ENCODE measurements around the gene ITPR1.

Gene ITPR1

GRCh38 chr3:4827767-4828166 lies 334.6 kb downstream of the ITPR1 start:
- H3K9ac ChIP-seq (ENCODE audit: low read depth, low read length, poor library complexity, severe bottlenecking), result peak overlapping the region; percentile 17
- no peaks in the 10 kb centered on the region for H3K27me3 ChIP-seq (ENCODE audit: insufficient read depth, low read length, poor library complexity, severe bottlenecking)
- no peaks in the 10 kb centered on the region; the same call in 1 of the 2 replicates for H3K36me3 ChIP-seq (ENCODE audit: insufficient read depth, low read length)
- no peaks in the 10 kb centered on the region for H3K9me3 ChIP-seq (ENCODE audit: insufficient read depth, low read depth, low read length)
- no peak overlapping the region for H2AFZ ChIP-seq (ENCODE audit: low read length)
- H3K4me1 ChIP-seq (ENCODE audit: insufficient read depth, low read length, poor library complexity, severe bottlenecking), result peaks cover 69% of the 10 kb centered on the region
- no peaks in the 10 kb centered on the region; the same call in 1 of the 2 replicates for H3F3A ChIP-seq (ENCODE audit: low read depth)
- H3K79me2 ChIP-seq (ENCODE audit: insufficient read depth, low read length), result no peaks in the 10 kb centered on the region
- TF ChIP-seq, protein P1, sequence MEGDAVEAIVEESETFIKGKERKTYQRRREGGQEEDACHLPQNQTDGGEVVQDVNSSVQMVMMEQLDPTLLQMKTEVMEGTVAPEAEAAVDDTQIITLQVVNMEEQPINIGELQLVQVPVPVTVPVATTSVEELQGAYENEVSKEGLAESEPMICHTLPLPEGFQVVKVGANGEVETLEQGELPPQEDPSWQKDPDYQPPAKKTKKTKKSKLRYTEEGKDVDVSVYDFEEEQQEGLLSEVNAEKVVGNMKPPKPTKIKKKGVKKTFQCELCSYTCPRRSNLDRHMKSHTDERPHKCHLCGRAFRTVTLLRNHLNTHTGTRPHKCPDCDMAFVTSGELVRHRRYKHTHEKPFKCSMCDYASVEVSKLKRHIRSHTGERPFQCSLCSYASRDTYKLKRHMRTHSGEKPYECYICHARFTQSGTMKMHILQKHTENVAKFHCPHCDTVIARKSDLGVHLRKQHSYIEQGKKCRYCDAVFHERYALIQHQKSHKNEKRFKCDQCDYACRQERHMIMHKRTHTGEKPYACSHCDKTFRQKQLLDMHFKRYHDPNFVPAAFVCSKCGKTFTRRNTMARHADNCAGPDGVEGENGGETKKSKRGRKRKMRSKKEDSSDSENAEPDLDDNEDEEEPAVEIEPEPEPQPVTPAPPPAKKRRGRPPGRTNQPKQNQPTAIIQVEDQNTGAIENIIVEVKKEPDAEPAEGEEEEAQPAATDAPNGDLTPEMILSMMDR (conservative IDR thresholded peaks at IDR 0.05; ENCODE audit: low read length), result peak; percentile 23; the same call in 1 of the 2 replicates
- TF ChIP-seq EZH2phosphoT487 (IDR thresholded peaks at IDR 0.05; ENCODE audit: borderline replicate concordance), result no peak
- H3K4me3 ChIP-seq (ENCODE audit: low read length, poor library complexity, severe bottlenecking), result no peak overlapping the region
- no peaks in the 10 kb centered on the region for H4K20me1 ChIP-seq (ENCODE audit: insufficient read depth, low read length, poor library complexity, severe bottlenecking)
- no peak overlapping the region for H3K4me2 ChIP-seq (ENCODE audit: low read depth, low read length, poor library complexity, severe bottlenecking)
- H3K9me2 ChIP-seq (replicated peaks; ENCODE audit: low read depth, low read length), result no peaks in the 10 kb centered on the region

GRCh38 chr3:4828279-4829030 lies 335.3 kb downstream of the ITPR1 start:
- Histone ChIP-seq H3K79me2 (ENCODE audit: insufficient read depth, low read length) (no peaks in the 10 kb centered on the region), H3K27me3 (ENCODE audit: insufficient read depth, low read length, poor library complexity, severe bottlenecking) (no peaks in the 10 kb centered on the region), H3F3A (ENCODE audit: low read depth) (no peaks in the 10 kb centered on the region; the same call in 1 of the 2 replicates), H3K36me3 (ENCODE audit: insufficient read depth, low read length) (no peaks in the 10 kb centered on the region; the same call in 1 of the 2 replicates), H3K4me1 (ENCODE audit: insufficient read depth, low read length, poor library complexity, severe bottlenecking) (peaks cover 75% of the 10 kb centered on the region), H3K9me3 (ENCODE audit: insufficient read depth, low read depth, low read length) (no peaks in the 10 kb centered on the region), H3K4me3 (ENCODE audit: low read length, poor library complexity, severe bottlenecking) (no peak overlapping the region), H3K4me2 (ENCODE audit: low read depth, low read length, poor library complexity, severe bottlenecking) (peak overlapping the region; percentile 92), H4K20me1 (ENCODE audit: insufficient read depth, low read length, poor library complexity, severe bottlenecking) (no peaks in the 10 kb centered on the region), H3K9ac (ENCODE audit: low read depth, low read length, poor library complexity, severe bottlenecking) (peak overlapping the region; percentile 81), H2AFZ (ENCODE audit: low read length) (no peak overlapping the region), H3K9me2 (replicated peaks; ENCODE audit: low read depth, low read length) (no peaks in the 10 kb centered on the region)
- TF ChIP-seq EZH2phosphoT487 (IDR thresholded peaks at IDR 0.05; ENCODE audit: borderline replicate concordance), result no peak
- TF ChIP-seq, protein P1 (conservative IDR thresholded peaks at IDR 0.05; ENCODE audit: low read length), result no peak

- Histone ChIP-seq H3K9me2 (replicated peaks; ENCODE audit: low read depth, low read length) (no peaks in the 10 kb centered on the region), H3K4me2 (ENCODE audit: low read depth, low read length, poor library complexity, severe bottlenecking) (peak overlapping the region; percentile 92), H2AFZ (ENCODE audit: low read length) (no peak overlapping the region), H3K9me3 (ENCODE audit: insufficient read depth, low read depth, low read length) (no peaks in the 10 kb centered on the region), H3K27me3 (ENCODE audit: insufficient read depth, low read length, poor library complexity, severe bottlenecking) (no peaks in the 10 kb centered on the region), H3K36me3 (ENCODE audit: insufficient read depth, low read length) (no peaks in the 10 kb centered on the region; the same call in 1 of the 2 replicates), H3K9ac (ENCODE audit: low read depth, low read length, poor library complexity, severe bottlenecking) (peak overlapping the region; percentile 81), H3K4me3 (ENCODE audit: low read length, poor library complexity, severe bottlenecking) (peak overlapping the region; percentile 28), H3F3A (ENCODE audit: low read depth) (no peaks in the 10 kb centered on the region; the same call in 1 of the 2 replicates), H3K79me2 (ENCODE audit: insufficient read depth, low read length) (no peaks in the 10 kb centered on the region), H3K4me1 (ENCODE audit: insufficient read depth, low read length, poor library complexity, severe bottlenecking) (peaks cover 81% of the 10 kb centered on the region), H4K20me1 (ENCODE audit: insufficient read depth, low read length, poor library complexity, severe bottlenecking) (no peaks in the 10 kb centered on the region)
- TF ChIP-seq, protein P1 (conservative IDR thresholded peaks at IDR 0.05; ENCODE audit: low read length), result no peak
- no peak for TF ChIP-seq EZH2phosphoT487 (IDR thresholded peaks at IDR 0.05; ENCODE audit: borderline replicate concordance)
Measured at GRCh38 chr3:4829031-4829394, 335.9 kb downstream of the ITPR1 start.

All from Loucy (cell line).